CD14-positive monocyte (primary cell): Measurements from ENCODE around the gene VGLL2. TPM values are rescaled to one million over a fixed set of nuclear protein-coding genes. Genes with fewer than 3 reads are reported as not detected.

Source experiments
- DNase-seq, 3 donors: peaks; one replicate each; pipeline ENCODE4 v3.0.0-alpha.2; 2011 to 2022
- H2AFZ ChIP-seq: 2 replicates; pipeline ENCODE4 v1.6.0; 2012; ENCODE audit warnings: mild to moderate bottlenecking, low read depth, low read length, inconsistent platforms; ENCODE audit not compliant: insufficient read depth, poor library complexity, severe bottlenecking
- H3K27ac ChIP-seq, 2 donors: 1 replicate in 1 of 2; 2 replicates in 1 of 2; pipeline ENCODE4 v1.5.1; 2012 to 2013; ENCODE audit warnings: low read length in 2 of 2, control low read depth in 1 of 2, inconsistent platforms in 1 of 2, low read depth in 1 of 2, mild to moderate bottlenecking in 1 of 2
- H3K27me3 ChIP-seq, 2 donors: one replicate each; pipeline versions ENCODE4 v1.6.0 to v1.6.1; 2011 to 2013; ENCODE audit warnings: low read length in 2 of 2; ENCODE audit not compliant: control insufficient read depth in 2 of 2, insufficient read depth in 2 of 2
- H3K36me3 ChIP-seq, 2 donors: replicated peaks in 1 of 2; 1 replicate in 1 of 2; 2 replicates in 1 of 2; pipeline versions ENCODE4 v1.5.1 to v1.6.1; 2012 to 2013; ENCODE audit warnings: low read length in 2 of 2, control low read depth in 1 of 2, inconsistent platforms in 1 of 2, mild to moderate bottlenecking in 1 of 2; ENCODE audit not compliant: insufficient read depth in 2 of 2, control insufficient read depth in 1 of 2
- H3K4me1 ChIP-seq, 2 donors: 1 replicate in 1 of 2; 2 replicates in 1 of 2; pipeline versions ENCODE4 v1.5.1 to v1.6.1; 2012 to 2013; ENCODE audit warnings: low read length in 2 of 2, control low read depth in 1 of 2, inconsistent platforms in 1 of 2, mild to moderate bottlenecking in 1 of 2, moderate library complexity in 1 of 2; ENCODE audit not compliant: insufficient read depth in 2 of 2, control insufficient read depth in 1 of 2
- H3K4me2 ChIP-seq: replicated peaks from 2 replicates; pipeline ENCODE3; 2012; ENCODE audit warnings: low read length, moderate library complexity, mild to moderate bottlenecking; ENCODE audit not compliant: poor library complexity, severe bottlenecking; ENCODE audit errors: extremely low read depth
- H3K4me3 ChIP-seq, 3 experiments: fragments of 200-600 bp in 1 of 3; sonication (generic) in 1 of 3; replicated peaks in 1 of 3; 1 replicate in 2 of 3; 2 replicates in 1 of 3; pipeline ENCODE4 v1.5.1; 2011 to 2013; ENCODE audit warnings: low read length in 3 of 3, mild to moderate bottlenecking in 3 of 3, control low read depth in 2 of 3, low read depth in 2 of 3, inconsistent platforms in 1 of 3, moderate library complexity in 1 of 3
- H3K79me2 ChIP-seq: 2 replicates; pipeline ENCODE4 v1.6.0; 2012; ENCODE audit warnings: mild to moderate bottlenecking, control low read depth, inconsistent platforms, low read length, moderate library complexity; ENCODE audit not compliant: insufficient read depth
- H3K9ac ChIP-seq: 2 replicates; pipeline ENCODE4 v1.6.0; 2017; ENCODE audit warnings: low read length, mild to moderate bottlenecking; ENCODE audit not compliant: insufficient read depth, poor library complexity, severe bottlenecking
- H3K9me3 ChIP-seq, 2 donors: replicated peaks in 1 of 2; 1 replicate in 1 of 2; 2 replicates in 1 of 2; pipeline versions ENCODE4 v1.5.1 to v1.6.1; 2012 to 2013; ENCODE audit warnings: low read length in 2 of 2, control low read depth in 1 of 2; ENCODE audit not compliant: control insufficient read depth in 1 of 2, insufficient read depth in 1 of 2
- H4K20me1 ChIP-seq: 2 replicates; pipeline ENCODE4 v1.6.0; 2012; ENCODE audit warnings: mild to moderate bottlenecking, low read length, control low read depth, moderate library complexity; ENCODE audit not compliant: insufficient read depth
- H3K27ac Mint-ChIP-seq, 7 donors: one replicate each; pipeline ENCODE4 v1.8.0; 2020; ENCODE audit warnings: mild to moderate bottlenecking in 7 of 7, mixed read lengths in 7 of 7, moderate library complexity in 6 of 7, inconsistent platforms in 2 of 7
- H3K27me3 Mint-ChIP-seq, 3 donors: one replicate each; pipeline ENCODE4 v1.8.0; 2021 to 2022; ENCODE audit warnings: low read depth in 3 of 3, mild to moderate bottlenecking in 3 of 3, mixed read lengths in 3 of 3, moderate library complexity in 3 of 3, inconsistent platforms in 1 of 3
- H3K36me3 Mint-ChIP-seq, 2 donors: one replicate each; pipeline ENCODE4 v1.8.0; 2020; ENCODE audit warnings: mixed read lengths in 2 of 2, inconsistent platforms in 1 of 2, mild to moderate bottlenecking in 1 of 2
- H3K4me1 Mint-ChIP-seq: one replicate; pipeline ENCODE4 v1.8.0; 2020; ENCODE audit warnings: mild to moderate bottlenecking, mixed read lengths
- H3K4me3 Mint-ChIP-seq, 2 donors: one replicate each; pipeline ENCODE4 v1.8.0; 2020; ENCODE audit warnings: mild to moderate bottlenecking in 2 of 2, mixed read lengths in 2 of 2, moderate library complexity in 1 of 2
- H3K9me3 Mint-ChIP-seq, 7 donors: one replicate each; pipeline ENCODE4 v1.8.0; 2020 to 2022; ENCODE audit warnings: mixed read lengths in 7 of 7, mild to moderate bottlenecking in 6 of 7, moderate library complexity in 6 of 7, inconsistent platforms in 2 of 7
- WGBS: methylation state at CpG from one replicate; pipeline ENCODE4 v1.1.5; 2013; ENCODE audit warnings: missing lambda C conversion rate; ENCODE audit not compliant: insufficient coverage; 5-methylcytosine and 5-hydroxymethylcytosine counted together
- intact Hi-C, 2 donors: fragments of 100-400 bp; cut with micrococcal nuclease; formaldehyde crosslinking; loops; one replicate each; pipeline versions ENCODE4 v1.15.0 to v1.15.1; 2023
- polyA plus RNA-seq, 3 donors: library from polyadenylated mRNA; depleted of rRNA in 1 of 3; unstranded in 2 of 3; stranded (reverse) in 1 of 3; fragments of 300-500 nt in 2 of 3; fragments of >200 nt in 1 of 3; fragmentation: Illumina TruSeq in 2 of 3; gene quantifications; 1 replicate in 2 of 3; 2 replicates in 1 of 3; pipeline ENCODE4 v1.2.3, GENCODE V29; 2012 to 2021
- TF ChIP-seq, protein P1 (sequence below): fragments of 200-600 bp; IDR thresholded peaks from one replicate; pipeline ENCODE4 v1.8.0; 2022; ENCODE audit warnings: antibody characterized with exemption, mild to moderate bottlenecking

Gene VGLL2
- polyA plus RNA-seq, 3 donors = not detected

DNA sequence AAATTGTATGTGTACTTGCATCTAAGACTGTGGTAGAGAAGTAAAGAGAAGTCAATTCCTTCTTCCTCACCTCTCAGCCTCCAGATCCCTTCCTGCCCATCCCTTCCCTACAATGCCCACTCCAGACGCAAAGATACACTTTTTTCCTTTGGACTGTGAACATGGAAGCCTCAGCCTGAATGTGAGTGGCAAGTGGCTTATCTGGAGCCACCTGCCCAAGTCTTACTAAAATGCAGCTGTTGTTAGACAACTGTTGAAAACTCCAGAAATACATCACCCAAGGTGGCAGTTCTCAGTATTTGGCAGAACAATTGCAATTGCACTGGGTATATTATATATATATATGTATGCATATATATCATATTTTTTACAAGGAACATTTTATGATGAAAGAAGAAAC is 7.5 kb downstream of the VGLL2 start:
- Histone ChIP-seq H2AFZ (no peak overlapping the region), H3K9ac (no peak overlapping the region), H3K4me1 (no peaks in the 10 kb centered on the region), H3K27me3 (peaks cover 61 to 66% of the 10 kb centered on the region in 2 donors), H3K36me3 (no peaks in the 10 kb centered on the region), H3K79me2 (no peaks in the 10 kb centered on the region), H3K27ac (no peak overlapping the region), H3K4me2 (no peak overlapping the region), H3K4me3 (no peak overlapping the region), H4K20me1 (no peaks in the 10 kb centered on the region), H3K9me3 (peaks cover 0 to 14% of the 10 kb centered on the region in 2 donors)
- H3K4me3 Mint-ChIP-seq = peak overlapping the region in 1 of 2 donors; percentile 58
- intact Hi-C loops = no loop called here
- peaks cover 0 to 14% (median 9%) of the 10 kb centered on the region in 7 donors for H3K9me3 Mint-ChIP-seq
- peaks cover 2% of the 10 kb centered on the region for H3K4me1 Mint-ChIP-seq
- no peak overlapping the region for H3K27ac Mint-ChIP-seq
- peaks cover 56 to 65% (median 56%) of the 10 kb centered on the region in 3 donors for H3K27me3 Mint-ChIP-seq
- no CpG with 5 or more reads among the region's 1 CpG for WGBS
- TF ChIP-seq, protein P1, sequence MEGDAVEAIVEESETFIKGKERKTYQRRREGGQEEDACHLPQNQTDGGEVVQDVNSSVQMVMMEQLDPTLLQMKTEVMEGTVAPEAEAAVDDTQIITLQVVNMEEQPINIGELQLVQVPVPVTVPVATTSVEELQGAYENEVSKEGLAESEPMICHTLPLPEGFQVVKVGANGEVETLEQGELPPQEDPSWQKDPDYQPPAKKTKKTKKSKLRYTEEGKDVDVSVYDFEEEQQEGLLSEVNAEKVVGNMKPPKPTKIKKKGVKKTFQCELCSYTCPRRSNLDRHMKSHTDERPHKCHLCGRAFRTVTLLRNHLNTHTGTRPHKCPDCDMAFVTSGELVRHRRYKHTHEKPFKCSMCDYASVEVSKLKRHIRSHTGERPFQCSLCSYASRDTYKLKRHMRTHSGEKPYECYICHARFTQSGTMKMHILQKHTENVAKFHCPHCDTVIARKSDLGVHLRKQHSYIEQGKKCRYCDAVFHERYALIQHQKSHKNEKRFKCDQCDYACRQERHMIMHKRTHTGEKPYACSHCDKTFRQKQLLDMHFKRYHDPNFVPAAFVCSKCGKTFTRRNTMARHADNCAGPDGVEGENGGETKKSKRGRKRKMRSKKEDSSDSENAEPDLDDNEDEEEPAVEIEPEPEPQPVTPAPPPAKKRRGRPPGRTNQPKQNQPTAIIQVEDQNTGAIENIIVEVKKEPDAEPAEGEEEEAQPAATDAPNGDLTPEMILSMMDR = no peak
- peaks cover 0 to 2% of the 10 kb centered on the region in 2 donors for H3K36me3 Mint-ChIP-seq
- no peak for DNase-seq

DNA sequence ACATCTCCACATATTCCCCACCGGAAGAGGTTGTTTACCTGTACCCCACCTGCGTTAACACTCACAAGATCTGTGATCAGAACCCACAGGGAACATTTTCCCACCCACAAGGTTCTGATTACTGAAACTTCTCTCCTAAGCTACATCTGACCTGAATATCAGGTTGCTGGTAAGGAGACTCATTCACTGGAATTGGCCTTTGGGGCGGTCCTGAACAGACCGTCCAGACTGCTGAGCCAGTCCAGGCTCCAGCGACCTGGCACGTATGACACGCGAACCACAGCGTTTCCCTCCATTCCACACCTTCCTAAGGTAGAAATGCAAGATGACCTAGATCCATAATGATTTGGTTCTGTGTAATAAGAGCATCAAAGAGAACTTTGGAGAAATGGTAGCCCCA is 9.8 kb downstream of the VGLL2 start:
- no peak overlapping the region for H3K9ac ChIP-seq
- no peak overlapping the region for H3K27ac ChIP-seq
- no peak for DNase-seq
- Mint-ChIP-seq H3K27ac (no peak overlapping the region), H3K4me3 (peak overlapping the region in 1 of 2 donors; percentile 7), H3K4me1 (peaks cover 2% of the 10 kb centered on the region), H3K27me3 (peaks cover 33 to 43% (median 34%) of the 10 kb centered on the region in 3 donors), H3K9me3 (peaks cover 0 to 3% (median 0%) of the 10 kb centered on the region in 7 donors), H3K36me3 (no peaks in the 10 kb centered on the region)
- 83% methylated on average over 1 of the region's 9 CpGs for WGBS
- H2AFZ ChIP-seq = no peak overlapping the region
- TF ChIP-seq, protein P1 = no peak
- no peaks in the 10 kb centered on the region for H4K20me1 ChIP-seq
- H3K4me3 ChIP-seq = no peak overlapping the region
- H3K4me1 ChIP-seq = no peaks in the 10 kb centered on the region
- peaks cover 38 to 46% of the 10 kb centered on the region in 2 donors for H3K27me3 ChIP-seq
- intact Hi-C loops = no loop called here
- H3K79me2 ChIP-seq = no peaks in the 10 kb centered on the region
- H3K36me3 ChIP-seq = no peaks in the 10 kb centered on the region
- H3K9me3 ChIP-seq = peaks cover 0 to 6% of the 10 kb centered on the region in 2 donors
- no peak overlapping the region for H3K4me2 ChIP-seq
